HG02610 (cell line): ENCODE data around the gene CAPN2.

Source experiments
- ATAC-seq: cut with Tn5 transposase; IDR thresholded peaks from one replicate; pipeline ENCODE4 v1.9.1; 2021; ENCODE audit warnings: mild to moderate bottlenecking, moderate library complexity; ENCODE audit not compliant: unreplicated experiment

The CAPN2 gene

GRCh38 chr1:223712194-223712849 is at the start of gene CAPN2:
Gene CAPN2, plus strand, starts transcription at chr1:223712539. Its CDS starts 102 bp downstream, at chr1:223712641.
- peak; percentile 66 for ATAC-seq

GRCh38 chr1:223662943-223663342 is 49.4 kb upstream of the CAPN2 start:
- ATAC-seq = no peak

- ATAC-seq = no peak
Measured at GRCh38 chr1:223664106-223664505, 48.2 kb upstream of the CAPN2 start.

- no peak for ATAC-seq
Measured at GRCh38 chr1:223665592-223666312, 46.6 kb upstream of the CAPN2 start, which contains the start of gene CAPN8. Gene CAPN8, minus strand, starts transcription at chr1:223665701. Its CDS starts 55 bp downstream, at chr1:223665646.

- no peak for ATAC-seq
Measured at GRCh38 chr1:223667484-223668182, 44.7 kb upstream of the CAPN2 start.

GRCh38 chr1:223669003-223669795 is 43.1 kb upstream of the CAPN2 start:
- no peak for ATAC-seq

- ATAC-seq = no peak
Measured at GRCh38 chr1:223670458-223671159, 41.7 kb upstream of the CAPN2 start.

GRCh38 chr1:223674119-223674890 is 38.0 kb upstream of the CAPN2 start:
- ATAC-seq = no peak

- no peak for ATAC-seq
Measured at GRCh38 chr1:223678841-223679240, 33.5 kb upstream of the CAPN2 start.

GRCh38 chr1:223680188-223680587 is 32.2 kb upstream of the CAPN2 start:
- no peak for ATAC-seq

- ATAC-seq = no peak
Measured at GRCh38 chr1:223682502-223682901, 29.8 kb upstream of the CAPN2 start.

GRCh38 chr1:223683586-223684487 is 28.5 kb upstream of the CAPN2 start:
- ATAC-seq = no peak

- no peak for ATAC-seq
Measured at GRCh38 chr1:223684488-223684792, 27.9 kb upstream of the CAPN2 start.

- ATAC-seq = no peak
Measured at GRCh38 chr1:223691121-223691520, 21.2 kb upstream of the CAPN2 start.

GRCh38 chr1:223695014-223695548 is 17.3 kb upstream of the CAPN2 start:
- no peak for ATAC-seq

- ATAC-seq = no peak
Measured at GRCh38 chr1:223695941-223696340, 16.4 kb upstream of the CAPN2 start.

GRCh38 chr1:223700388-223700918 is 11.9 kb upstream of the CAPN2 start:
- no peak for ATAC-seq

GRCh38 chr1:223700942-223701637 is 11.2 kb upstream of the CAPN2 start:
- ATAC-seq = no peak
